PFSK-1 (cell line): ENCODE measurements around the gene CSNK1G2.

Experiments used
- FOXP2 ChIP-seq: optimal IDR thresholded peaks from 2 replicates; pipeline ENCODE3; 2011; ENCODE audit warnings: borderline replicate concordance, control low read depth, inconsistent platforms; ENCODE audit not compliant: insufficient read depth; ENCODE audit errors: extremely low read length, extremely low read depth
- POLR2AphosphoS5 ChIP-seq: IDR thresholded peaks from 2 replicates; pipeline ENCODE4 v1.6.1; 2012; ENCODE audit warnings: low read depth, mild to moderate bottlenecking, control low read depth, low read length, moderate library complexity
- TF ChIP-seq, protein P1 (sequence below), 2 experiments: IDR thresholded peaks; 2 replicates each; pipeline versions ENCODE4 v1.6.1 to v1.8.0; 2011 to 2012; ENCODE audit warnings: low read depth in 2 of 2, low read length in 2 of 2, control low read depth in 1 of 2, inconsistent platforms in 1 of 2, mild to moderate bottlenecking in 1 of 2, moderate library complexity in 1 of 2; ENCODE audit not compliant: insufficient read depth in 1 of 2

DNA sequence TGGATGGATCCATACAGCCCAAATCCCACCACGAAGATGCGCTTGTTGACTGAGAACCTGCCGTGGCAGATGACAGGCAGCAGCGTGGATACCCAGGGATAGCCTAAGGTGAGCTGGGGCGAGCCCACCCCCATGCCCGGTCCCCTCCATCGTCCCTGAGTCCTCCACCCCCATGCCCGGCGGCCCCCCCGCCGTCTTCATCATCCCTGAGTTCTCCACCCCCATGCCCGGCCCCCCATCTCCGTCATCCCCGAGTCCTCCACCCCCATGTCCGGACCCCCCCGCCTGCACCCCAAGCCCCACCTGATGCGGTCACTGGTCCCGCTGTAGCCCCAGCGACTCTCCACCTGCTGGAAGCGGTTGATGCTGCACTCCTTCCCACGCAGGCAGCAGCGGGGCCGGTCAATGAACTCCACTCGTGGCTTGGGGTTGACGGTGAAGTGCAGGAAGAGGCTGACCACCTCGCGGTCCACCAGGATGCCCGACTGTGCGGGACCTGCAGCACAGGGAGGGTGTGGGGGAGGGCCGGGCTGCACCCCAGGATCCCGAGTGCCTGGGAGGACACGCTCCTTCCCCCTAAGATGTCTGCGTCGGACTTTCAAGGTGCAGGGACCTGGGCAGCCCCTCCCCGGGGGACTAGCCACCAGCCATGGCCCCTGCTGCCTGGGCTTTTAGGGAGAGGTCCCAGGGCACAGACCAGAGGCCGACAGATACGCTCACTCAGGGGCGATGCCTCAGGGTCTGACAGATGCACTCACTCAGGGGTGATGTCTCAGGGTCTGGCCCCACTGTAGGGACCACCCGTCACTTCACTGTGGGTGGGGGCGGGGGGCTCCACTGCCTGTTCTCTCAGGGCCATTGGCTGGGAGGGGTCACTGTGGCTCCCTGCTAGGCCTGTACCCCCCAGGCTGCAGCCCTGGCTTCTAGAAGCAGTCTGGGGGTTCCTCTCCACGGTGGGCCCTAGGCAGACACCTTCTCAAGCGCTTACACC is 46.5 kb downstream of the CSNK1G2 start:
- TF ChIP-seq POLR2AphosphoS5 (peak; percentile 11; the same call in 1 of the 2 replicates), FOXP2 (no peak)
- TF ChIP-seq, protein P1, sequence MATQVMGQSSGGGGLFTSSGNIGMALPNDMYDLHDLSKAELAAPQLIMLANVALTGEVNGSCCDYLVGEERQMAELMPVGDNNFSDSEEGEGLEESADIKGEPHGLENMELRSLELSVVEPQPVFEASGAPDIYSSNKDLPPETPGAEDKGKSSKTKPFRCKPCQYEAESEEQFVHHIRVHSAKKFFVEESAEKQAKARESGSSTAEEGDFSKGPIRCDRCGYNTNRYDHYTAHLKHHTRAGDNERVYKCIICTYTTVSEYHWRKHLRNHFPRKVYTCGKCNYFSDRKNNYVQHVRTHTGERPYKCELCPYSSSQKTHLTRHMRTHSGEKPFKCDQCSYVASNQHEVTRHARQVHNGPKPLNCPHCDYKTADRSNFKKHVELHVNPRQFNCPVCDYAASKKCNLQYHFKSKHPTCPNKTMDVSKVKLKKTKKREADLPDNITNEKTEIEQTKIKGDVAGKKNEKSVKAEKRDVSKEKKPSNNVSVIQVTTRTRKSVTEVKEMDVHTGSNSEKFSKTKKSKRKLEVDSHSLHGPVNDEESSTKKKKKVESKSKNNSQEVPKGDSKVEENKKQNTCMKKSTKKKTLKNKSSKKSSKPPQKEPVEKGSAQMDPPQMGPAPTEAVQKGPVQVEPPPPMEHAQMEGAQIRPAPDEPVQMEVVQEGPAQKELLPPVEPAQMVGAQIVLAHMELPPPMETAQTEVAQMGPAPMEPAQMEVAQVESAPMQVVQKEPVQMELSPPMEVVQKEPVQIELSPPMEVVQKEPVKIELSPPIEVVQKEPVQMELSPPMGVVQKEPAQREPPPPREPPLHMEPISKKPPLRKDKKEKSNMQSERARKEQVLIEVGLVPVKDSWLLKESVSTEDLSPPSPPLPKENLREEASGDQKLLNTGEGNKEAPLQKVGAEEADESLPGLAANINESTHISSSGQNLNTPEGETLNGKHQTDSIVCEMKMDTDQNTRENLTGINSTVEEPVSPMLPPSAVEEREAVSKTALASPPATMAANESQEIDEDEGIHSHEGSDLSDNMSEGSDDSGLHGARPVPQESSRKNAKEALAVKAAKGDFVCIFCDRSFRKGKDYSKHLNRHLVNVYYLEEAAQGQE (IDR thresholded peaks at IDR 0.05; ENCODE audit: insufficient read depth in 1 of 2, low read depth in 2 of 2, low read length in 2 of 2), result no peak
